ES-I3 (cell line): ENCODE results near the gene GAP43.
"Not testable (repeated sequence)": the region's sequence is repeated elsewhere in the genome, so short reads cannot be mapped to it uniquely, and the experiment has no call there.

Source experiments
- H3K36me3 ChIP-seq: 2 replicates; pipeline ENCODE4 v1.6.1; 2013; ENCODE audit warnings: mild to moderate bottlenecking, low read length, control low read depth, moderate library complexity; ENCODE audit not compliant: insufficient read depth
- H3K4me1 ChIP-seq: 2 replicates; pipeline ENCODE4 v1.6.1; 2013; ENCODE audit warnings: mild to moderate bottlenecking, control low read depth, low read length; ENCODE audit not compliant: insufficient read depth
- H3K9ac ChIP-seq: 2 replicates; pipeline ENCODE4 v1.6.1; 2013; ENCODE audit warnings: low read depth, mild to moderate bottlenecking, low read length, moderate library complexity
- H3K9me3 ChIP-seq: 2 replicates; pipeline ENCODE4 v1.6.1; 2013; ENCODE audit warnings: mild to moderate bottlenecking, low read length, moderate library complexity; ENCODE audit not compliant: control insufficient read depth, insufficient read depth

Gene GAP43

DNA sequence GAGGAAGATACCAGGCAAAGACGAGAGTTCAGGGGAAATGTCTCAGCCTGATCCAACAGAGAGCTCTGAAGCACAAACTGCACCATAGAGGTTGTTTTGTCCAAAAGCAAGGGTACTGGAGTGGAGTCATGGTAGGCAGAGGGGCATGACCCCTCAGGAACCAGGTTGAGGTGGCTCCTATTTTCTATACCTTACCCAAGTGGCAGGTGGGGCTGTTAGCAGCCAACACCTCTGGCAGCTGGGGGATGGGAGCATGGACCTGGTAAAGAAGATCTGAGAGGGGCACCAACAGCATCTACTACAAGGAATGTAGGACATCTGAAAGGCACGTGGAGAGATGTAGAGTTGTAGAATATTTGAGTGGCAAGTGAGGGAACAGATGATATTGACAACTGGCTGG is 85.2 kb downstream of the GAP43 start:
- Histone ChIP-seq H3K36me3 (no peaks in the 10 kb centered on the region; the same call in 1 of the 2 replicates), H3K9me3 (no peaks in the 10 kb centered on the region), H3K4me1 (no peaks in the 10 kb centered on the region), H3K9ac (no peak overlapping the region)

DNA sequence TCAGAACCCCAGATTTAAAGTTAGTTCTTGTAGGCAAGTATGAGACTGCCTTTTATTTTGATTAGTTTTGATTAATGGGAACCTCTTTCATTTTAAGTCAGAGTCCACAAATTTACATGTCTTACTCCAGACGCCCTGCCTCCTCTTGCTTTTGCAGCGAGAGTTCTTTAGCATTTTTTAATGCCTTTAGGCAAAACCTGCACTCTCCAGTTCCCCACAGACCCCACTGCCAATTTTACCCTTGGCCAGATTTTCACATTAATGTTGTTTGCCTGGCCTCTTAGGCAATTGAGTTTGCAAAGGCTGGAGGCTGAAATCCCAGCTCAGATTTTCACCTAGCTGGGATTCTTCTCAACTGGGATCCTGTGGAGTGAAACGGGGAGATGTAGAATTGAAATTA is 85.8 kb downstream of the GAP43 start:
- no peaks in the 10 kb centered on the region; the same call in 1 of the 2 replicates for H3K36me3 ChIP-seq
- H3K9ac ChIP-seq: no peak overlapping the region
- no peaks in the 10 kb centered on the region for H3K4me1 ChIP-seq
- H3K9me3 ChIP-seq: no peaks in the 10 kb centered on the region

DNA sequence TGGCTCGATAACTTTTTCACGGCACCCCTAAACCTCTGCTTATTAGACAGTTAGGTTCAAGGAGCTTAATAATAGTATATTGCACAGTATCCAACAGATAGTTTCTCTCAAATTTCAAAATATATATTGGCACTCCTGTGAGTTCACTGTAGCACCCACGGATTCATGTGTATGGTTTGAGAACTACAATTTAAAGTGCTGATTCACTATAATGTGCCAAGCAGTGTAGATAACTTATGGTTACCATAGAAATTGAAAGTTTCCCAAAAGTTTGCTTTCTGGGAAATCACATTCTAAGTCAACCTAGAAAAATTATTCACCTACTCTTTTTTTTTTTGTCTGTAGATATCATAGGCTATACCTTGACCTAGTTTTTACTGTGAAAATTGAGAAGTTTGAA is 86.6 kb downstream of the GAP43 start:
- Histone ChIP-seq H3K4me1 (no peaks in the 10 kb centered on the region), H3K9me3 (no peaks in the 10 kb centered on the region), H3K36me3 (no peaks in the 10 kb centered on the region; the same call in 1 of the 2 replicates), H3K9ac (no peak overlapping the region)

GRCh38 chr3:115710799-115711198 is 87.5 kb downstream of the GAP43 start:
- H3K9ac ChIP-seq: no peak overlapping the region
- H3K4me1 ChIP-seq: no peaks in the 10 kb centered on the region
- H3K9me3 ChIP-seq: no peaks in the 10 kb centered on the region
- H3K36me3 ChIP-seq: no peaks in the 10 kb centered on the region; the same call in 1 of the 2 replicates

DNA sequence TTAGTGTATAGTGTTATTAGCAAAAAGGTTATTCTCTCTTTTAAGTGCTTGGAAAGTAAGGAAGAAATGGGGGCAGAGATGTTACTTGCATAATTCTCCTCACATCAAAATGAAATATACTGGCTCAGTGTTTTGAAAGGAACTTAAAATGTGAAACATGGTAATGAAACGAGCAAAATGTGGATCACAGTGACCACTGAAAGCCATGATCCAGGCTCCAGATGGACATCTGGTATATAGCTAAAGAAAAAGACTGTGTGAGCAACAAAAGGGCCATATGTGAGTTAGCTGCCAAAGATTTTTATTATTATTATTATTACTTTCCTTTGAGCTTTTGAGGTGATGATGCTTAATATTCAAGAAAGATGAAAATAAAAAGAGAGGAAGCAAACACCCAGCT is 89.6 kb downstream of the GAP43 start:
- Histone ChIP-seq H3K9ac (no peak overlapping the region), H3K4me1 (no peaks in the 10 kb centered on the region), H3K9me3 (no peaks in the 10 kb centered on the region), H3K36me3 (no peaks in the 10 kb centered on the region; the same call in 1 of the 2 replicates)

DNA sequence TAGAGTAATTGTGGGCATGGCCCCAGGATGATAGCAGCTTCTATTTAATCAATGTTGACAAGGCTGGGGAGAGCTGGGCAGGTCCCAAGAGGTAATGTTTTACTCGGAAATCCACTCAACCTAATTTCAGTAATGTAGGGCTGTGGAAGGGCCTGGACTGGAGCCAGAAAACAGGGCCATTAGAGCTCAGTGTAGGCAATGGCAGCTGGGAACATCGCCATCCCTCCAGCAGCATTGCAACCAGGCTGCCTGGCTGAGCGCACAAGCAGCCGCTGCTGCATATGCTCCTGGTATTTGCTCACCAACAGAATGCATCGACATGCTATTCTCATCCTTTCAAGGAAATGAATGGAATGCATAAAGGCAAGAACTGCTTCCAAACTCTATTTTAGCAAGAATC is 90.0 kb downstream of the GAP43 start:
- Histone ChIP-seq H3K4me1 (no peaks in the 10 kb centered on the region), H3K9ac (no peak overlapping the region), H3K9me3 (no peaks in the 10 kb centered on the region), H3K36me3 (no peaks in the 10 kb centered on the region; the same call in 1 of the 2 replicates)

DNA sequence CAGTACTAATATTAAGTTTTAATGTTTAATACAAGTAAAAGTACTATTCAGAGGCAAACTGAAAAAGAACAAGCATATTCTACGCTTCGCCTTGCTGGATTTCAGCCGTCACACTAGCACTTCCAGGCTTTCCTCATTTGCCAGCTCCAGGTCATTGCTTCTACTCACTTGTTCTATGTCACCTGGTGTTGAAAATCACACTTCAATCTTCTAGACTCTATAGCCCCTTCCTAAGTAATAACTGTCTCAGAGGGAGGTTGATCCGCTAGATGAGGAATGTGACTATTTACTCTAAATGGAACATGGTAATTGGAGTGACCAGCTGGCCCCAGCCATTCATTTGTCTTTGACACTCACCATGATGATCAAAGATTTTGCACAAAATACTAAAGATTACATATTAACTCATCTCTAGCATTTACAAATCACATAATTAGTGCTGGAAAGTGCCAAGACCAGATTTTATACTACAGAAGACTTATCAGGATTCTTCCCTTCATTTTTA is 92.0 kb downstream of the GAP43 start:
- Histone ChIP-seq H3K4me1 (no peaks in the 10 kb centered on the region; the same call in 1 of the 2 replicates), H3K36me3 (no peaks in the 10 kb centered on the region), H3K9me3 (no peaks in the 10 kb centered on the region), H3K9ac (no peak overlapping the region)

GRCh38 chr3:115720983-115721382 is 97.7 kb downstream of the GAP43 start:
- no peaks in the 10 kb centered on the region; the same call in 1 of the 2 replicates for H3K4me1 ChIP-seq
- no peaks in the 10 kb centered on the region for H3K36me3 ChIP-seq
- no peaks in the 10 kb centered on the region for H3K9me3 ChIP-seq
- no peak overlapping the region for H3K9ac ChIP-seq

DNA sequence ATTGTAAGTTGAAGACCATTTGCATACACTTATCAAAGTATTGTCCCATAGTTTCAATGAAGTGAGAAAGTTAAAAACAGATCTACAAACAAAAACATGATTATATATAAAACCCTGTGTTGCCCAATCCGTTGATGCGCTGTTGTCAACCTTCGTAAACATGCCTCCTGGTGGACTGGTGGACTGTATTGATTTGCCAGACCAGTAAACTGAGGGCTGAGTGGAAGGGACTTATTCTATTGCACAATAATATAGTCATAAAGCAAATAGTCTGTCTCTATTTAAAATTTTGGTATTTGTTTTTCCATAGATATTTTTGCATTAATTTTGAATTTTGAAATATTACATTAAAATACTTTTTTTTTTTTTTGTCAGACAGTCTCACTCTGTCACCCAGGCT is 102.5 kb downstream of the GAP43 start:
- no peak overlapping the region for H3K9ac ChIP-seq
- no peaks in the 10 kb centered on the region for H3K36me3 ChIP-seq
- no peaks in the 10 kb centered on the region for H3K9me3 ChIP-seq
- no peaks in the 10 kb centered on the region for H3K4me1 ChIP-seq

GRCh38 chr3:115727135-115727534 is 103.8 kb downstream of the GAP43 start:
- no peaks in the 10 kb centered on the region for H3K4me1 ChIP-seq
- no peaks in the 10 kb centered on the region for H3K9me3 ChIP-seq
- no peak overlapping the region for H3K9ac ChIP-seq
- H3K36me3 ChIP-seq: no peaks in the 10 kb centered on the region

GRCh38 chr3:115728013-115728412 is 104.7 kb downstream of the GAP43 start:
- H3K9ac ChIP-seq: no peak overlapping the region
- no peaks in the 10 kb centered on the region for H3K9me3 ChIP-seq
- H3K36me3 ChIP-seq: no peaks in the 10 kb centered on the region
- no peaks in the 10 kb centered on the region for H3K4me1 ChIP-seq

GRCh38 chr3:115736341-115736740 is 113.0 kb downstream of the GAP43 start:
- not testable (repeated sequence) for H3K9me3 ChIP-seq, H3K9ac ChIP-seq, H3K36me3 ChIP-seq, H3K4me1 ChIP-seq

DNA sequence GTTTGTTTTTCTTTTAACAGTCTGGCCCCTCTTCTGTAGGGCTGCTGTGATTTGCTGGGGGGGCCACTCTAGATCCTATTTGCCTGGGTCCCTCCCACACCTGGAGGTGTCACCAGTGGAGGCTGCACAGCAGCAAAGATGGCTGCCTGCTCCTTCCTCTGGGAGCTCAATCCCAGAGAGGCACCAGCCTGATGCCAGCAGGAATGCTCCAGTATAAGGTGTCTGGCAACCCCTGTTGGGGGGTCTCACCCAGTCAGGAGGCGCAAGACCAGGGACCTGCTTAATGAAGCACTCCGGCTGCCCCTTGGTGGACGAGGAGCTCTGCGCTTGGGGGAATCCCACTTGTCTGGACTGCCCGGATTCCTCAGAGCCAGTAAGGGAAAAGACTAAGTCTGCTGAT is 118.3 kb downstream of the GAP43 start:
- peaks cover 5% of the 10 kb centered on the region; the same call in 1 of the 2 replicates for H3K9me3 ChIP-seq
- no peak overlapping the region for H3K9ac ChIP-seq
- H3K4me1 ChIP-seq: no peaks in the 10 kb centered on the region
- H3K36me3 ChIP-seq: no peaks in the 10 kb centered on the region

DNA sequence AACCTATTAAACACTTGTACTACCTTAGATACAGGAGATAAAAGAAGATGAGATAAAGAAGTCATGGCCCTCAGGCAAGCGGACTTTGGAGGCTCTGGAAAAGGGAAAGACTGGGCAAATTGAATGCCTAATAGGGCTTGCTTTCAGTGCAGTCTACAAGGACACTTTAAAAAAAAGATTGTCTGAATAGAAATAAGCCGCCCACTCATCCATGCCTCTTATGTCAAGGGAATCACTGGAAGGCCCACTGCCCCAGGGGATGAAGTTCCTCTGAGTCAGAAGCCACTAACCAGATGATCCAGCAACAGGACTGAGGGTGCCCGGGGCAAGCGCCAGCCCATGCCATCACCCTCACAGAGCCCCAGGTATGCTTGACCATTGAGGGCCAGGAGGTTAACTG is 121.2 kb downstream of the GAP43 start:
- not testable (repeated sequence) for H3K36me3 ChIP-seq, H3K9me3 ChIP-seq, H3K4me1 ChIP-seq, H3K9ac ChIP-seq

DNA sequence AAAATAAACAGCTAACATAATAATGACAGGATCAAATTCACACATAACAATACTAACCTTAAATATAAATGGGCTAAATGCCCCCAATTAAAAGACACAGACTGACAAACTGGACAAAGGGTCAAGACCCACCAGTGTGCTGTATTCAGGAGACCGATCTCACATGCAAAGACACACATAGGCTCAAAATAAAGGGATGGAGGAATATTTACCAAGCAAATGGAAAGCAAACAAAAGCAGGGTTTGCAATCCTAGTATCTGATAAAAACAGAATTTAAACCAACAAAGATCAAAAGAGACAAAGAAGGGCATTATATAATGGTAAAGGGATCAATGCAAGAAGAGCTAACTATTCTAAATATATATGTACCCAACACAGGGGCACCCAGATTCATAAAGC is 129.7 kb downstream of the GAP43 start:
- H3K9me3 ChIP-seq, H3K9ac ChIP-seq, H3K4me1 ChIP-seq, H3K36me3 ChIP-seq: not testable (repeated sequence)
